ENCODE measurements around the gene RPS6KA4.

Gene RPS6KA4

GRCh38 chr11:64419818-64420485 lies 61.0 kb downstream of the RPS6KA4 start:
- DNase-seq (ENCODE audit: low spot score): no peak
